ENCODE measurements around the gene SPACA9.

The SPACA9 gene

GRCh38 chr9:132846109-132846917 lies 32.4 kb upstream of the SPACA9 start:
- Histone ChIP-seq H3K9me3 (replicated peaks in 1 of 11) (no peaks in the 10 kb centered on the region), H3K9ac (no peak overlapping the region)
- TF ChIP-seq Cebpa-rat (IDR thresholded peaks at IDR 0.05) = no peak

GRCh38 chr9:132846918-132847515 lies 31.7 kb upstream of the SPACA9 start:
- Histone ChIP-seq H3K4me3 (no peak overlapping the region), H3K27ac (peak overlapping the region in 3 of 11 experiments; percentile 8 to 30 (median 24); a peak in 2 of 22 replicates), H3K4me1 (peaks cover 15 to 57% (median 46%) of the 10 kb centered on the region in 10 experiments), H3K27me3 (no peaks in the 10 kb centered on the region), H3K9me3 (replicated peaks in 1 of 11) (no peaks in the 10 kb centered on the region), H3K4me2 (peak overlapping the region in 7 of 11 experiments; percentile 50 to 65 (median 55); a peak in 12 of 22 replicates), H3K9ac (no peak overlapping the region), H3K36me3 (no peaks in the 10 kb centered on the region), H4K20me1 (no peaks in the 10 kb centered on the region)
- no peak for TF ChIP-seq Cebpa-rat (IDR thresholded peaks at IDR 0.05)

More at GRCh38 chr9:132846109-132846917, 32.4 kb upstream of the SPACA9 start:
- Histone ChIP-seq H3K4me1 (peaks cover 13 to 50% (median 41%) of the 10 kb centered on the region in 10 experiments), H3K27me3 (no peaks in the 10 kb centered on the region), H4K20me1 (no peaks in the 10 kb centered on the region), H3K4me2 (peak overlapping the region in 2 of 11 experiments; percentile 53 to 55; a peak in 3 of 22 replicates), H3K27ac (peak overlapping the region in 1 of 11 experiments; percentile 22; a peak in 1 of 22 replicates), H3K4me3 (no peak overlapping the region), H3K36me3 (no peaks in the 10 kb centered on the region)

- H3K4me2 ChIP-seq = peak overlapping the region in 8 of 11 experiments; percentile 3 to 55 (median 34); a peak in 6 of 22 replicates
- no peaks in the 10 kb centered on the region for H4K20me1 ChIP-seq
- no peak for TF ChIP-seq Cebpa-rat (IDR thresholded peaks at IDR 0.05)
- no peaks in the 10 kb centered on the region for H3K27me3 ChIP-seq
- H3K9ac ChIP-seq = no peak overlapping the region
- H3K4me1 ChIP-seq = peaks cover 15 to 57% (median 47%) of the 10 kb centered on the region in 10 experiments
- H3K36me3 ChIP-seq = no peaks in the 10 kb centered on the region
- H3K27ac ChIP-seq = no peak overlapping the region; a peak in 1 of 22 replicates
- H3K9me3 ChIP-seq (replicated peaks in 1 of 11) = no peaks in the 10 kb centered on the region
- H3K4me3 ChIP-seq = no peak overlapping the region
These were observed 29.5 kb upstream of the SPACA9 start for GRCh38 chr9:132849185-132849706.

GRCh38 chr9:132853482-132853881 lies 25.2 kb upstream of the SPACA9 start:
- TF ChIP-seq Cebpa-rat (IDR thresholded peaks at IDR 0.05) = no peak
- H3K4me2 ChIP-seq = no peak overlapping the region
- no peak overlapping the region for H3K27ac ChIP-seq
- no peaks in the 10 kb centered on the region for H3K9me3 ChIP-seq (replicated peaks in 1 of 11)
- no peak overlapping the region for H3K9ac ChIP-seq
- H3K36me3 ChIP-seq = no peaks in the 10 kb centered on the region
- H4K20me1 ChIP-seq = no peaks in the 10 kb centered on the region
- H3K4me1 ChIP-seq = peaks cover 38 to 74% (median 61%) of the 10 kb centered on the region in 10 experiments
- peaks cover 8 to 17% (median 12%) of the 10 kb centered on the region in 11 experiments; a peak in 16 of 22 replicates for H3K27me3 ChIP-seq
- no peak overlapping the region for H3K4me3 ChIP-seq

GRCh38 chr9:132854832-132855231 lies 23.9 kb upstream of the SPACA9 start:
- Histone ChIP-seq H3K36me3 (no peaks in the 10 kb centered on the region), H3K4me1 (peaks cover 34 to 68% (median 54%) of the 10 kb centered on the region in 10 experiments), H3K4me3 (no peak overlapping the region), H4K20me1 (no peaks in the 10 kb centered on the region), H3K4me2 (peak overlapping the region in 5 of 11 experiments; percentile 31 to 79 (median 48); a peak in 9 of 22 replicates), H3K9me3 (replicated peaks in 1 of 11) (no peaks in the 10 kb centered on the region), H3K27me3 (peaks cover 10 to 24% (median 18%) of the 10 kb centered on the region in 11 experiments; a peak in 16 of 22 replicates), H3K27ac (no peak overlapping the region), H3K9ac (no peak overlapping the region)
- TF ChIP-seq Cebpa-rat (IDR thresholded peaks at IDR 0.05) = no peak

- H3K27me3 ChIP-seq = peaks cover 10 to 24% (median 18%) of the 10 kb centered on the region in 11 experiments; a peak in 16 of 22 replicates
- peaks cover 29 to 63% (median 53%) of the 10 kb centered on the region in 10 experiments for H3K4me1 ChIP-seq
- H3K4me3 ChIP-seq = no peak overlapping the region
- H3K9ac ChIP-seq = no peak overlapping the region
- H3K27ac ChIP-seq = no peak overlapping the region
- no peaks in the 10 kb centered on the region for H4K20me1 ChIP-seq
- H3K36me3 ChIP-seq = no peaks in the 10 kb centered on the region
- peak overlapping the region; percentile 3 to 86 (median 78); a peak in 19 of 22 replicates for H3K4me2 ChIP-seq
- no peaks in the 10 kb centered on the region for H3K9me3 ChIP-seq (replicated peaks in 1 of 11)
- no peak for TF ChIP-seq Cebpa-rat (IDR thresholded peaks at IDR 0.05)
These were observed 22.8 kb upstream of the SPACA9 start for GRCh38 chr9:132855904-132856303.

GRCh38 chr9:132857031-132857430 lies 21.7 kb upstream of the SPACA9 start:
- no peaks in the 10 kb centered on the region for H4K20me1 ChIP-seq
- peaks cover 10 to 24% (median 18%) of the 10 kb centered on the region in 11 experiments; a peak in 16 of 22 replicates for H3K27me3 ChIP-seq
- peak overlapping the region in 2 of 11 experiments; percentile 32 to 40; a peak in 2 of 22 replicates for H3K9ac ChIP-seq
- no peaks in the 10 kb centered on the region for H3K36me3 ChIP-seq
- peak in 4 of 11 experiments; percentile 15 to 54 (median 29); a peak in 5 of 22 replicates for TF ChIP-seq Cebpa-rat (IDR thresholded peaks at IDR 0.05)
- H3K4me1 ChIP-seq = peaks cover 23 to 63% (median 54%) of the 10 kb centered on the region in 10 experiments
- H3K27ac ChIP-seq = no peak overlapping the region
- H3K4me2 ChIP-seq = peak overlapping the region; percentile 36 to 86 (median 78)
- H3K4me3 ChIP-seq = no peak overlapping the region
- no peaks in the 10 kb centered on the region for H3K9me3 ChIP-seq (replicated peaks in 1 of 11)

GRCh38 chr9:132857616-132858342 lies 20.9 kb upstream of the SPACA9 start:
- peak overlapping the region in 7 of 11 experiments; percentile 16 to 42 (median 38); a peak in 11 of 22 replicates for H3K9ac ChIP-seq
- no peak for TF ChIP-seq Cebpa-rat (IDR thresholded peaks at IDR 0.05)

More at GRCh38 chr9:132857616-132858342, 20.9 kb upstream of the SPACA9 start:
- Histone ChIP-seq H3K36me3 (no peaks in the 10 kb centered on the region), H4K20me1 (no peaks in the 10 kb centered on the region), H3K4me2 (peak overlapping the region; percentile 36 to 86 (median 78)), H3K4me3 (no peak overlapping the region; a peak in 1 of 20 replicates), H3K4me1 (peaks cover 23 to 70% (median 59%) of the 10 kb centered on the region in 10 experiments), H3K9me3 (replicated peaks in 1 of 11) (no peaks in the 10 kb centered on the region), H3K27me3 (peaks cover 10 to 24% (median 18%) of the 10 kb centered on the region in 11 experiments; a peak in 16 of 22 replicates), H3K27ac (no peak overlapping the region)

All from BLaER1 treated with 17β-estradiol and CSF1 and Interleukin-3, amounts not matched to agents 10 nM and 100 nM (cell line).